Spinal cord (tissue), 10 donors: ENCODE data around the gene PTS. TPM values are rescaled to one million over a fixed set of nuclear protein-coding genes. Genes with fewer than 3 reads are reported as not detected.
A peak's percentile ranks its signal among the peaks of the same experiment; 100 is the strongest.

Experiments
- DNase-seq, 6 donors: peaks; one replicate each; pipeline versions ENCODE4 v3.0.0 to v3.0.0-alpha.2; 2013 to 2015; ENCODE audit warnings: low spot score in 6 of 6, low read depth in 4 of 6
- H3K27ac ChIP-seq: one replicate; pipeline ENCODE4 v1.5.1; 2013; ENCODE audit warnings: low read depth, low read length, control low read depth
- H3K27me3 ChIP-seq: one replicate; pipeline ENCODE4 v1.6.1; 2013; ENCODE audit warnings: low read length; ENCODE audit not compliant: control insufficient read depth, insufficient read depth
- H3K36me3 ChIP-seq: one replicate; pipeline ENCODE4 v1.6.1; 2013; ENCODE audit warnings: low read length; ENCODE audit not compliant: control insufficient read depth, insufficient read depth
- H3K4me1 ChIP-seq: one replicate; pipeline ENCODE4 v1.6.1; 2013; ENCODE audit warnings: low read length; ENCODE audit not compliant: control insufficient read depth, insufficient read depth
- H3K4me3 ChIP-seq: one replicate; pipeline ENCODE4 v1.5.1; 2013; ENCODE audit warnings: low read depth, low read length, control low read depth
- H3K9me3 ChIP-seq: one replicate; pipeline ENCODE4 v1.6.1; 2013; ENCODE audit warnings: low read length; ENCODE audit not compliant: control insufficient read depth, insufficient read depth
- WGBS: methylation state at CpG from one replicate; pipeline ENCODE4 v1.1.5; 2013; ENCODE audit warnings: missing lambda C conversion rate; ENCODE audit not compliant: insufficient coverage; 5-methylcytosine and 5-hydroxymethylcytosine counted together
- polyA plus RNA-seq, 2 donors: library from polyadenylated mRNA; unstranded; fragments of 120-200 nt; gene quantifications; one replicate each; pipeline ENCODE4 v1.2.1, GENCODE V29; 2013; ENCODE audit not compliant: insufficient read length in 2 of 2
- total RNA-seq, 2 donors: library from RNA; depleted of rRNA in 1 of 2; stranded (reverse); fragments of 120-200 nt in 1 of 2; fragments of >200 nt in 1 of 2; gene quantifications; one replicate each; pipeline versions ENCODE4 v1.2.3 to v1.2.4, GENCODE V29; 2013 to 2014
- donor health status: healthy.

PTS gene
- total and polyA plus RNA-seq, 4 donors: 49.0 to 97.1 (median 73.2) TPM

- Histone ChIP-seq H3K27me3 (no peaks in the 10 kb centered on the region), H3K4me3 (no peak overlapping the region), H3K27ac (no peak overlapping the region), H3K36me3 (no peaks in the 10 kb centered on the region), H3K4me1 (no peaks in the 10 kb centered on the region), H3K9me3 (no peaks in the 10 kb centered on the region)
- DNase-seq: no peak
- WGBS: 69% methylated on average over 5 of the region's 6 CpGs
Observed at GRCh38 chr11:112269139-112269538, 42.9 kb downstream of the PTS start.

DNA sequence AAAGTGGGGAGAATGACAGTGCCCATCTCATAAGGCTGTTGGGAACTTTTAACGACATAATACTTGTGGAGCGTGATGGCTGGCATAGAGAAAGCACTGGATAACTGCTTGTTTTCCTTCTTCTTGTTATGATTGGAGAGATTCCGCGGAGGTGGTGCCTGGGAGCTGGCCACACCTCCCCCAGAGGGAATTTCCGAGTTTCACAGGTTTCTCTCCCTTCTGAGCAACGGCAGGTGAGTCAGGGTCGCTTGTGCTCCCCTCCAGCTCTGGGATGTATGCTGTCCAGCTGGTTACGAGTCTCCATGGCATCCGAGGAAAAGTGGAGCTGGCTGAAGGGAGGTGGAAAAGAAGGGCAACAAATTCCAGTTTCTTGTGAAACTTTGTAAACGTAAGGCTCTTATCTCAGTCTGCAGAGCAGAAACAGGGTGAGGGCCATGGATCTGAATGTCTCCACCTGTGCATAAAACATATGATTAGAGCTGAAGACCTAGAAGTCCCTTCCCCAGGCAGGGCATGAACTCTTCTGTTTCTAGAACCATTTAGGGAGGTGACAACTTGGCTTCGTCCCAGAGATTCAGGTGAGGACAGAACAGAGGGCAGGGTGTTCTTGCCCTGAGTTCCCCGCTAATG lies 44.4 kb downstream of the PTS start:
- Histone ChIP-seq H3K4me3 (no peak overlapping the region), H3K27ac (no peak overlapping the region), H3K4me1 (no peaks in the 10 kb centered on the region), H3K36me3 (no peaks in the 10 kb centered on the region), H3K9me3 (no peaks in the 10 kb centered on the region), H3K27me3 (no peaks in the 10 kb centered on the region)
- DNase-seq: no peak
- WGBS: 80% methylated on average over 7 of the region's 12 CpGs

- 93% methylated on average over 3 of the region's 4 CpGs for WGBS
- H3K27me3 ChIP-seq: no peaks in the 10 kb centered on the region
- no peaks in the 10 kb centered on the region for H3K36me3 ChIP-seq
- no peaks in the 10 kb centered on the region for H3K9me3 ChIP-seq
- no peaks in the 10 kb centered on the region for H3K4me1 ChIP-seq
- DNase-seq: no peak
- no peak overlapping the region for H3K27ac ChIP-seq
- H3K4me3 ChIP-seq: no peak overlapping the region
Observed at GRCh38 chr11:112271242-112271641, 45.0 kb downstream of the PTS start.

- Histone ChIP-seq H3K4me1 (no peaks in the 10 kb centered on the region), H3K4me3 (no peak overlapping the region), H3K27me3 (no peaks in the 10 kb centered on the region), H3K9me3 (no peaks in the 10 kb centered on the region), H3K27ac (no peak overlapping the region), H3K36me3 (no peaks in the 10 kb centered on the region)
- DNase-seq: no peak
- WGBS: no CpG with 5 or more reads among the region's 1 CpG
Observed at GRCh38 chr11:112273066-112273465, 46.8 kb downstream of the PTS start.

GRCh38 chr11:112274007-112274783 lies 48.0 kb downstream of the PTS start:
- Histone ChIP-seq H3K4me1 (no peaks in the 10 kb centered on the region), H3K9me3 (no peaks in the 10 kb centered on the region), H3K4me3 (no peak overlapping the region), H3K27me3 (no peaks in the 10 kb centered on the region), H3K36me3 (no peaks in the 10 kb centered on the region), H3K27ac (no peak overlapping the region)
- WGBS: 100% methylated on average over 3 of the region's 7 CpGs
- DNase-seq: no peak

- Histone ChIP-seq H3K27ac (no peak overlapping the region), H3K36me3 (no peaks in the 10 kb centered on the region), H3K4me3 (no peak overlapping the region), H3K9me3 (no peaks in the 10 kb centered on the region), H3K27me3 (no peaks in the 10 kb centered on the region), H3K4me1 (peaks cover 4% of the 10 kb centered on the region)
- WGBS: 60% methylated on average over 1 of the region's 1 CpG
- no peak for DNase-seq
Observed at GRCh38 chr11:112277029-112277428, 50.8 kb downstream of the PTS start.

DNA sequence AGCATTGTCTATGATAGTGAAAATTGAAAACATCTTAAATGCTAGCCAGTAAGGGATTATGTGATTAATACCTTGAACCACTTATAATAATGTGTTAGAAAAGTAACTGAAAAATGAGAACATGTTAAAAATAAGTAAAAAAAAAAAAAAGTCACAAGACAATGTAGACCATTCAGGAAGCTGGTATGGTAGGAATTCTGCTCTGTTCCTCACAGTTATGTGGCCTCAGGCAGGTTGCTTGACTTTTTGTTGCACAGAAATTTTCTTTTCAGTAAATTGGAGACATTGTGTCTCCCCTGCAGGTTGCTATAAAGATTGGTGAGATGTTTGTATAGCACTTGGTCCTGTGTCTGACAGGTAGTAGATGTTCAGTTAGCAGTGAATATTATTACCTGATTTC lies 51.7 kb downstream of the PTS start:
- Histone ChIP-seq H3K9me3 (no peaks in the 10 kb centered on the region), H3K36me3 (no peaks in the 10 kb centered on the region), H3K4me3 (no peak overlapping the region), H3K27ac (no peak overlapping the region), H3K27me3 (no peaks in the 10 kb centered on the region), H3K4me1 (peaks cover 4% of the 10 kb centered on the region)
- DNase-seq: no peak

DNA sequence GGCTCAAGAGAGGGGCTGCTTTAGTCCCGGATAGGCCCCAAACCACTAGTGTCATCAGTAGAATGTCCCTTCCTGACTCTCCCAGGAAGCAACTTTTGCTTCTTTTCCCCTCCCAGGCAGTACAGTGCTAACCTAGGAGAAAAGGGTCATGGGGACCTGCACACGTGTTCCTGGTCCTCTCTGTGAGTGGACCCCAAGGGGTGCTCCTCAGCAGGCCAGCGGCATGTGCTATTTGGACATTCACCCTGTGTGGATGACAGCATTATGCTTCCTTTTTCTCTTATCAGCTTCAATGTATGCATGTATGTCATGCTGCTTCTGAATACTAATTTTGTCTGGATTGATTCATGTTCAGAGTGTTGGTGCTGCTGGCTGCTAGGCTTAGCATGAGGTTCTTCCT lies 52.6 kb downstream of the PTS start:
- no peak overlapping the region for H3K4me3 ChIP-seq
- H3K27me3 ChIP-seq: no peaks in the 10 kb centered on the region
- no peaks in the 10 kb centered on the region for H3K9me3 ChIP-seq
- H3K36me3 ChIP-seq: no peaks in the 10 kb centered on the region
- DNase-seq: no peak
- H3K27ac ChIP-seq: no peak overlapping the region
- H3K4me1 ChIP-seq: peaks cover 4% of the 10 kb centered on the region
- 93% methylated on average over 3 of the region's 3 CpGs for WGBS

GRCh38 chr11:112279901-112280267 lies 53.7 kb downstream of the PTS start:
- H3K27ac ChIP-seq: no peak overlapping the region
- peak in 2 of 6 donors; percentile 64 to 80 for DNase-seq

More at GRCh38 chr11:112279901-112280267, 53.7 kb downstream of the PTS start:
- Histone ChIP-seq H3K36me3 (no peaks in the 10 kb centered on the region), H3K4me1 (peaks cover 4% of the 10 kb centered on the region), H3K27me3 (no peaks in the 10 kb centered on the region), H3K9me3 (no peaks in the 10 kb centered on the region), H3K4me3 (peak overlapping the region; percentile 39)
- WGBS: 11% methylated on average over 4 of the region's 15 CpGs
